Common myeloid progenitor, CD34-positive (primary cell): ENCODE results near the gene ACER2.
"Not testable (repeated sequence)": the region's sequence is repeated elsewhere in the genome, so short reads cannot be mapped to it uniquely, and the experiment has no call there.

ENCODE experiments used
- CTCF ChIA-PET: fragments of 350-600 bp; sonication (Branson Sonifier 250); formaldehyde crosslinking; loops from one replicate; lab custom pipeline; 2021; ENCODE audit warnings: antibody characterized with exemption; lab: Charles Lee
- POLR2A ChIA-PET: fragments of 350-600 bp; sonication (Branson Sonifier 250); formaldehyde crosslinking; loops from one replicate; lab custom pipeline; 2021; ENCODE audit warnings: antibody characterized with exemption; lab: Charles Lee
- DNase-seq, 3 donors: peaks; one replicate each; pipeline versions ENCODE4 v3.0.0 to v3.0.0-alpha.2; 2013
- H3K27ac ChIP-seq, 2 experiments: 1 replicate in 1 of 2; 2 replicates in 1 of 2; pipeline ENCODE4 v1.7.0; 2013; ENCODE audit warnings: inconsistent platforms in 2 of 2, low read length in 2 of 2, mild to moderate bottlenecking in 2 of 2, low read depth in 1 of 2, moderate library complexity in 1 of 2; ENCODE audit not compliant: severe bottlenecking in 2 of 2, insufficient read depth in 1 of 2, poor library complexity in 1 of 2
- H3K27me3 ChIP-seq, 5 experiments: replicated peaks in 2 of 5; 1 replicate in 3 of 5; 2 replicates in 2 of 5; pipeline versions ENCODE4 v1.6.1 to v1.7.0; 2013; ENCODE audit warnings: low read length in 4 of 5, mild to moderate bottlenecking in 2 of 5, moderate library complexity in 2 of 5, inconsistent platforms in 1 of 5; ENCODE audit not compliant: insufficient read depth in 5 of 5, control insufficient read depth in 4 of 5
- H3K36me3 ChIP-seq, 4 experiments: 1 replicate in 2 of 4; 2 replicates in 2 of 4; pipeline versions ENCODE4 v1.6.1 to v1.7.0; 2013; ENCODE audit warnings: low read length in 3 of 4, control low read depth in 1 of 4, mild to moderate bottlenecking in 1 of 4; ENCODE audit not compliant: control insufficient read depth in 4 of 4, insufficient read depth in 4 of 4
- H3K4me1 ChIP-seq, 4 experiments: 1 replicate in 3 of 4; 2 replicates in 1 of 4; pipeline versions ENCODE4 v1.6.1 to v1.7.1; 2013; ENCODE audit warnings: low read length in 3 of 4, mild to moderate bottlenecking in 3 of 4, control low read depth in 1 of 4, inconsistent platforms in 1 of 4, moderate library complexity in 1 of 4; ENCODE audit not compliant: control insufficient read depth in 4 of 4, insufficient read depth in 4 of 4; ENCODE audit errors: control extremely low read depth in 1 of 4
- H3K4me3 ChIP-seq, 7 experiments: 1 replicate in 4 of 7; 2 replicates in 3 of 7; pipeline versions ENCODE4 v1.5.1 to v1.7.0; 2013; ENCODE audit warnings: mild to moderate bottlenecking in 7 of 7, low read length in 6 of 7, moderate library complexity in 6 of 7, inconsistent platforms in 2 of 7, low read depth in 2 of 7, control low read depth in 1 of 7; ENCODE audit not compliant: insufficient read depth in 4 of 7, control insufficient read depth in 1 of 7; ENCODE audit errors: extremely low read depth in 1 of 7
- H3K9me3 ChIP-seq, 5 experiments: 1 replicate in 4 of 5; 2 replicates in 1 of 5; pipeline versions ENCODE4 v1.6.1 to v1.7.1; 2013; ENCODE audit warnings: low read length in 4 of 5, mild to moderate bottlenecking in 2 of 5, inconsistent platforms in 1 of 5, low read depth in 1 of 5, moderate library complexity in 1 of 5; ENCODE audit not compliant: control insufficient read depth in 4 of 5, insufficient read depth in 2 of 5; ENCODE audit errors: control extremely low read depth in 1 of 5
- WGBS: methylation state at CpG from one replicate; pipeline ENCODE4 v1.1.5; 2013; ENCODE audit not compliant: insufficient coverage; 5-methylcytosine and 5-hydroxymethylcytosine counted together

The ACER2 gene

GRCh38 chr9:19411316-19411715 is 2.5 kb downstream of the ACER2 start:
- DNase-seq = no peak
- no peaks in the 10 kb centered on the region for H3K27me3 ChIP-seq
- 100% methylated on average over 4 of the region's 8 CpGs for WGBS
- H3K4me1 ChIP-seq = peaks cover 3 to 20% (median 19%) of the 10 kb centered on the region in 4 experiments
- CTCF ChIA-PET = no interaction called here
- H3K9me3 ChIP-seq = peaks cover 0 to 1% (median 0%) of the 10 kb centered on the region in 5 experiments
- no peak overlapping the region for H3K27ac ChIP-seq
- no peaks in the 10 kb centered on the region for H3K36me3 ChIP-seq
- H3K4me3 ChIP-seq = no peak overlapping the region
- POLR2A ChIA-PET = no interaction called here

GRCh38 chr9:19413456-19413855 is 4.6 kb downstream of the ACER2 start:
- H3K4me3 ChIP-seq, H3K27ac ChIP-seq, H3K27me3 ChIP-seq, H3K9me3 ChIP-seq, H3K36me3 ChIP-seq, DNase-seq: not testable (repeated sequence)
- POLR2A ChIA-PET = interaction anchor here (0.7 kb wide), 1 partner anchor 356 kb away, joined by 3 read pairs; no protein-coding TSS in a partner anchor
- peaks cover 3 to 16% (median 15%) of the 10 kb centered on the region in 4 experiments for H3K4me1 ChIP-seq
- WGBS = 89% methylated on average over 3 of the region's 3 CpGs
- CTCF ChIA-PET = interaction anchor here (0.6 to 2.0 kb wide), 2 partner anchors 10 to 309 kb away, joined by 3 to 7 read pairs; no protein-coding TSS in a partner anchor

DNA sequence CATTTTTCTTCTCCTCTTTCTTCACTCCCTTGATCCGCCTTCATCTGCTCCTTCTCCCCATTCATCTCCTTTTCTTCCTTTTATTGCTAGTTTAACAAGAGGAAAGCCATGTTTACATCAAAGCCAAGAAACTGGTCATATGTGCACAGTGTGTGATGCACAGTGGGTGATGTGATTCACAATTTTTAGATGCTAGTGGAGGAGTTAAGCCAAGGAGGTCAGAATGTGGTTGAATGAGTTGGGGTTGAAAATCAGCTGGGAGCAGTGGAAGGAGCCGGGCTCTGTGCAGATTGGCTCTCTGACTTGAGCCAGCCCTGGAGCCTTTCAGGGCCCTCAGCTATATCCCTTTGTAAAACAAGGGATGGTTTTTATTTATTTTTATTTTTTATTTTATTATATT is 7.3 kb downstream of the ACER2 start:
- POLR2A ChIA-PET = no interaction called here
- DNase-seq = no peak
- Histone ChIP-seq H3K27ac (no peak overlapping the region), H3K4me3 (no peak overlapping the region), H3K36me3 (no peaks in the 10 kb centered on the region), H3K9me3 (peaks cover 0 to 1% (median 0%) of the 10 kb centered on the region in 5 experiments), H3K4me1 (no peaks in the 10 kb centered on the region), H3K27me3 (no peaks in the 10 kb centered on the region)
- CTCF ChIA-PET = no interaction called here
- WGBS = no CpG with 5 or more reads among the region's 2 CpGs

DNA sequence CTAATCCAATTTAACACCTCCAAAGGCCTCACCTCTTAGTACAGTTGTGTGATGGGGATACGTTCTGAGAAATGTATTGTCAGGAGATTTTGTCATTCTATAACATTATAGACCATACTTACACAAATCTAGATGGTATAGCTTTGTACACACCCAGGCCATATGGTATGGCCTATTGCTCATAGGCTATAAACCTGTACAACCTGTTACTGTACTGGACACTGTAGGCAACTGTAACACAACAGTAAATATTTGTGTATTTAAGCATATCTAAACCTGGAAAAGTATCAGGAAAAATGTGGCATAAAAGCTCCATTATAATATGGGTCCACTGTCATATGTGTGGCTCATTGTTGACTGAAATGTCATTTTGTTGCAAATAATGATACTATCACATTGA is 12.1 kb downstream of the ACER2 start:
- Histone ChIP-seq H3K27me3 (no peaks in the 10 kb centered on the region), H3K36me3 (peaks cover 0 to 9% (median 6%) of the 10 kb centered on the region in 4 experiments), H3K4me1 (no peaks in the 10 kb centered on the region), H3K4me3 (no peak overlapping the region), H3K27ac (no peak overlapping the region), H3K9me3 (peaks cover 0 to 1% (median 0%) of the 10 kb centered on the region in 5 experiments)
- no CpG with 5 or more reads among the region's 1 CpG for WGBS
- no peak for DNase-seq
- ChIA-PET POLR2A (no interaction called here), CTCF (interaction anchor here (1.1 kb wide), 1 partner anchor 26 kb away, joined by 3 read pairs; no protein-coding TSS in a partner anchor)

GRCh38 chr9:19423163-19423562 is 14.4 kb downstream of the ACER2 start:
- 97% methylated on average over 3 of the region's 3 CpGs for WGBS
- Histone ChIP-seq H3K4me1 (no peaks in the 10 kb centered on the region), H3K9me3 (no peaks in the 10 kb centered on the region), H3K27ac (no peak overlapping the region), H3K27me3 (no peaks in the 10 kb centered on the region), H3K36me3 (peaks cover 0 to 9% (median 6%) of the 10 kb centered on the region in 4 experiments), H3K4me3 (no peak overlapping the region)
- CTCF ChIA-PET = interaction anchor here (1.4 to 1.6 kb wide), 2 partner anchors 10 to 15 kb away, joined by 6 to 7 read pairs; no protein-coding TSS in a partner anchor
- POLR2A ChIA-PET = no interaction called here
- no peak for DNase-seq

DNA sequence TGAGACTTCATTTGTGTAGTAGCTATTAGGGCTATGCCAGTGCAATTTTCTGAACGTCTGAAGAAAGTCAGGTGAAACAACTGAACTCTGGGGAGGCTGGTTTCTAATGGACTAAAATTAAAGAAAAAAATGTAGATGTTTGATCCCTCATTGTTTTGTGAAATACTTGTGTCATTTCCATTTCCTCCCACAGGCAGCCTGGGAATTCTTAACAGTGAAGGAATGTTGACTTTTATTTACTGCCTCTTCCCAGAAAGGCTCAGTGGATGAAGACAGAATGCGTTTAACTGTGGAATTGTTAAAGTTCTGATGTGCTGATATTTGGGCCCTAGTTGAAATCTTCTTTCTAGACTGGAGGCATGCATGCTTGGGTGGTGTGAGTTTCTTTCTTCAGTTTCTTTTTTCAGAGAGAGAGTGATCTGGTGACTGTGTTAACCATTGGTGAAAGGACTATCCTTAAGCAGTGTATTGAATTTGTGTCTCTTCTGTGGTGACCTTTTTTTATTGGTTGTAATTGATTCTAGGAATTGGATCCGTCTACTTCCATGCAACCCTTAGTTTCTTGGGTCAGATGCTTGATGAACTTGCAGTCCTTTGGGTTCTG is 15.5 kb downstream of the ACER2 start:
- no peaks in the 10 kb centered on the region for H3K9me3 ChIP-seq
- H3K36me3 ChIP-seq = peaks cover 0 to 9% (median 6%) of the 10 kb centered on the region in 4 experiments
- H3K27ac ChIP-seq = no peak overlapping the region
- no peak overlapping the region for H3K4me3 ChIP-seq
- ChIA-PET CTCF (interaction anchor here (1.1 to 1.4 kb wide), 2 partner anchors 14 kb away, joined by 4 to 6 read pairs; no protein-coding TSS in a partner anchor), POLR2A (no interaction called here)
- WGBS = 93% methylated on average over 2 of the region's 3 CpGs
- DNase-seq = no peak
- no peaks in the 10 kb centered on the region for H3K27me3 ChIP-seq
- H3K4me1 ChIP-seq = no peaks in the 10 kb centered on the region

DNA sequence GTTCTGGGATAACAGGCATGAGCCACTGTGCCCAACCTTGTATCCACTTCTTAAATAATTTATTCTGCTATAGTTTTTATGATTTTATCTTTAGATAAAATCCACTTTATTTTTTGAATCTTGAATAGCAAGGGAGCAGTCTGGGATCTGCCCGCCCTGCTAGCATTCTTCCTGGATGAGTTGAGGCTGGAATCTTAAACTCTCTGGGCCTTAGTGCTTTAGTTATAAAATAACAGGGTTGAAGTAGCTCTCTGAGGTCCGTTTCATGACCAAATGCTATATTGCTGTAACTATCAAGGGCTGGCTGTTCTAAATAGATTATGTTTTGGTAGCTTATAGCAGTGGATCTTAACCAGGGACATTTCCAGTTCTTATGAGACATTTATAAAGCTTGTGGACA is 20.8 kb downstream of the ACER2 start:
- ChIA-PET CTCF (no interaction called here), POLR2A (no interaction called here)

More for the DNA sequence above, 20.8 kb downstream of the ACER2 start:
- Histone ChIP-seq H3K9me3 (no peaks in the 10 kb centered on the region), H3K27me3 (no peaks in the 10 kb centered on the region), H3K4me1 (peaks cover 0 to 4% (median 0%) of the 10 kb centered on the region in 4 experiments), H3K36me3 (peaks cover 0 to 8% (median 2%) of the 10 kb centered on the region in 4 experiments), H3K4me3 (no peak overlapping the region), H3K27ac (no peak overlapping the region)
- no peak for DNase-seq
- WGBS = 92% methylated on average over 1 of the region's 2 CpGs
